Measurements from ENCODE around the gene LEF1.

The LEF1 gene

GRCh38 chr4:108010167-108010566, 158.6 kb downstream of the LEF1 start:
- no peaks in the 10 kb centered on the region for H3K27me3 ChIP-seq (replicated peaks)
- no peak overlapping the region for H3K4me3 ChIP-seq (ENCODE audit: low read depth, low read length)
- no peak for TF ChIP-seq CTCF (IDR thresholded peaks at IDR 0.05; ENCODE audit: low read depth, low read length, missing control alignments)
- no peaks in the 10 kb centered on the region for H3K36me3 ChIP-seq (replicated peaks)
- peak; percentile 57 for DNase-seq
- H3K27ac ChIP-seq: no peak overlapping the region
- in situ Hi-C loops (cut with HindIII; ENCODE audit: low pct_ligation_motif_present, low sequenced_read_pairs): no loop called here

GRCh38 chr4:108008721-108009120, 160.0 kb downstream of the LEF1 start:
- DNase-seq: no peak
- Histone ChIP-seq H3K27me3 (replicated peaks) (no peaks in the 10 kb centered on the region), H3K36me3 (replicated peaks) (no peaks in the 10 kb centered on the region), H3K4me3 (ENCODE audit: low read depth, low read length) (no peak overlapping the region), H3K27ac (no peak overlapping the region)
- in situ Hi-C loops (cut with HindIII; ENCODE audit: low pct_ligation_motif_present, low sequenced_read_pairs): no loop called here
- TF ChIP-seq CTCF (IDR thresholded peaks at IDR 0.05; ENCODE audit: low read depth, low read length, missing control alignments): no peak

- in situ Hi-C loops (cut with HindIII; ENCODE audit: low pct_ligation_motif_present, low sequenced_read_pairs): no loop called here
- DNase-seq: no peak
- TF ChIP-seq CTCF (IDR thresholded peaks at IDR 0.05; ENCODE audit: low read depth, low read length, missing control alignments): no peak
- no peaks in the 10 kb centered on the region for H3K36me3 ChIP-seq (replicated peaks)
- H3K27me3 ChIP-seq (replicated peaks): no peaks in the 10 kb centered on the region
- no peak overlapping the region for H3K27ac ChIP-seq
- H3K4me3 ChIP-seq (ENCODE audit: low read depth, low read length): no peak overlapping the region
Observed at GRCh38 chr4:108007984-108008383, 160.7 kb downstream of the LEF1 start.

GRCh38 chr4:108006361-108006760, 162.4 kb downstream of the LEF1 start:
- H3K4me3 ChIP-seq (ENCODE audit: low read depth, low read length): no peak overlapping the region
- H3K27ac ChIP-seq: no peak overlapping the region
- in situ Hi-C loops (cut with HindIII; ENCODE audit: low pct_ligation_motif_present, low sequenced_read_pairs): no loop called here
- no peaks in the 10 kb centered on the region for H3K36me3 ChIP-seq (replicated peaks)
- DNase-seq: no peak
- H3K27me3 ChIP-seq (replicated peaks): no peaks in the 10 kb centered on the region
- no peak for TF ChIP-seq CTCF (IDR thresholded peaks at IDR 0.05; ENCODE audit: low read depth, low read length, missing control alignments)

GRCh38 chr4:108005807-108006206, 162.9 kb downstream of the LEF1 start:
- no peak for TF ChIP-seq CTCF (IDR thresholded peaks at IDR 0.05; ENCODE audit: low read depth, low read length, missing control alignments)
- Histone ChIP-seq H3K27ac (no peak overlapping the region), H3K36me3 (replicated peaks) (no peaks in the 10 kb centered on the region), H3K27me3 (replicated peaks) (no peaks in the 10 kb centered on the region), H3K4me3 (ENCODE audit: low read depth, low read length) (no peak overlapping the region)
- DNase-seq: no peak
- in situ Hi-C loops (cut with HindIII; ENCODE audit: low pct_ligation_motif_present, low sequenced_read_pairs): no loop called here

- no peak for DNase-seq
- no peak for TF ChIP-seq CTCF (IDR thresholded peaks at IDR 0.05; ENCODE audit: low read depth, low read length, missing control alignments)
- in situ Hi-C loops (cut with HindIII; ENCODE audit: low pct_ligation_motif_present, low sequenced_read_pairs): no loop called here
- Histone ChIP-seq H3K36me3 (replicated peaks) (no peaks in the 10 kb centered on the region), H3K4me3 (ENCODE audit: low read depth, low read length) (no peak overlapping the region), H3K27ac (no peak overlapping the region), H3K27me3 (replicated peaks) (no peaks in the 10 kb centered on the region)
Observed at GRCh38 chr4:108004646-108005045, 164.1 kb downstream of the LEF1 start.

Measured in brain microvascular endothelial cell (primary cell).